Jurkat, Clone E6-1 (cell line): ENCODE measurements around the gene PAFAH1B2.
"Not testable (repeated sequence)": the region's sequence is repeated elsewhere in the genome, so short reads cannot be mapped to it uniquely, and the experiment has no call there.

Source experiments
- DNase-seq: peaks from one replicate; pipeline ENCODE4 v3.0.0-alpha.2; 2011; ENCODE audit warnings: low read depth, low spot score
- H3K4me3 ChIP-seq: 2 replicates; pipeline ENCODE4 v1.5.1; 2011; ENCODE audit warnings: mild to moderate bottlenecking, low read length, control low read depth, moderate library complexity

PAFAH1B2 gene

GRCh38 chr11:117170210-117170609 is 26.1 kb downstream of the PAFAH1B2 start:
- no peak overlapping the region for H3K4me3 ChIP-seq
- no peak for DNase-seq

GRCh38 chr11:117171007-117171403 is 26.9 kb downstream of the PAFAH1B2 start:
- no peak for DNase-seq
- no peak overlapping the region for H3K4me3 ChIP-seq

GRCh38 chr11:117171404-117172061 is 27.4 kb downstream of the PAFAH1B2 start:
- no peak for DNase-seq

GRCh38 chr11:117172724-117173421 is 28.8 kb downstream of the PAFAH1B2 start:
- DNase-seq, result no peak
- no peak overlapping the region for H3K4me3 ChIP-seq

More at GRCh38 chr11:117171404-117172061, 27.4 kb downstream of the PAFAH1B2 start:
- H3K4me3 ChIP-seq, result no peak overlapping the region

GRCh38 chr11:117175104-117175503 is 31.0 kb downstream of the PAFAH1B2 start:
- no peak overlapping the region for H3K4me3 ChIP-seq
- no peak for DNase-seq

GRCh38 chr11:117175781-117176180 is 31.7 kb downstream of the PAFAH1B2 start:
- H3K4me3 ChIP-seq, result no peak overlapping the region

GRCh38 chr11:117176186-117176585 is 32.1 kb downstream of the PAFAH1B2 start:
- H3K4me3 ChIP-seq, result no peak overlapping the region
- DNase-seq, result no peak

More at GRCh38 chr11:117175781-117176180, 31.7 kb downstream of the PAFAH1B2 start:
- no peak for DNase-seq

GRCh38 chr11:117177534-117178209 is 33.6 kb downstream of the PAFAH1B2 start:
- H3K4me3 ChIP-seq, result no peak overlapping the region
- no peak for DNase-seq

GRCh38 chr11:117178210-117179034 is 34.3 kb downstream of the PAFAH1B2 start, which contains the start of gene SIDT2:
TSS of gene SIDT2 (plus strand) at chr11:117178743. CDS start at chr11:117179264, 521 bp downstream.
- peak within 1 kb of the TSS; percentile 64 for H3K4me3 ChIP-seq
- DNase-seq, result peak; percentile 91

- peak overlapping the region; percentile 64 for H3K4me3 ChIP-seq
- DNase-seq, result peak; percentile 11
Measured at GRCh38 chr11:117179048-117179999, 35.2 kb downstream of the PAFAH1B2 start.

- DNase-seq, result peak; percentile 36
- peak overlapping the region; percentile 64 for H3K4me3 ChIP-seq
Measured at GRCh38 chr11:117180020-117180419, 35.9 kb downstream of the PAFAH1B2 start.

- DNase-seq, result peak; percentile 87
- peak overlapping the region; percentile 2 for H3K4me3 ChIP-seq
Measured at GRCh38 chr11:117180661-117181585, 36.8 kb downstream of the PAFAH1B2 start.

- no peak for DNase-seq
- no peak overlapping the region for H3K4me3 ChIP-seq
Measured at GRCh38 chr11:117181586-117182550, 37.8 kb downstream of the PAFAH1B2 start.

- no peak for DNase-seq
Measured at GRCh38 chr11:117182551-117182935, 38.5 kb downstream of the PAFAH1B2 start.

GRCh38 chr11:117183178-117183577 is 39.1 kb downstream of the PAFAH1B2 start:
- DNase-seq, H3K4me3 ChIP-seq: not testable (repeated sequence)

More at GRCh38 chr11:117182551-117182935, 38.5 kb downstream of the PAFAH1B2 start:
- no peak overlapping the region for H3K4me3 ChIP-seq
